ENCODE measurements around the gene TEX52. TPM values are rescaled to one million over a fixed set of nuclear protein-coding genes. Genes with fewer than 3 reads are reported as not detected.

TEX52 gene
- total RNA-seq, 6 donors from 2014 or later, result not detected

DNA sequence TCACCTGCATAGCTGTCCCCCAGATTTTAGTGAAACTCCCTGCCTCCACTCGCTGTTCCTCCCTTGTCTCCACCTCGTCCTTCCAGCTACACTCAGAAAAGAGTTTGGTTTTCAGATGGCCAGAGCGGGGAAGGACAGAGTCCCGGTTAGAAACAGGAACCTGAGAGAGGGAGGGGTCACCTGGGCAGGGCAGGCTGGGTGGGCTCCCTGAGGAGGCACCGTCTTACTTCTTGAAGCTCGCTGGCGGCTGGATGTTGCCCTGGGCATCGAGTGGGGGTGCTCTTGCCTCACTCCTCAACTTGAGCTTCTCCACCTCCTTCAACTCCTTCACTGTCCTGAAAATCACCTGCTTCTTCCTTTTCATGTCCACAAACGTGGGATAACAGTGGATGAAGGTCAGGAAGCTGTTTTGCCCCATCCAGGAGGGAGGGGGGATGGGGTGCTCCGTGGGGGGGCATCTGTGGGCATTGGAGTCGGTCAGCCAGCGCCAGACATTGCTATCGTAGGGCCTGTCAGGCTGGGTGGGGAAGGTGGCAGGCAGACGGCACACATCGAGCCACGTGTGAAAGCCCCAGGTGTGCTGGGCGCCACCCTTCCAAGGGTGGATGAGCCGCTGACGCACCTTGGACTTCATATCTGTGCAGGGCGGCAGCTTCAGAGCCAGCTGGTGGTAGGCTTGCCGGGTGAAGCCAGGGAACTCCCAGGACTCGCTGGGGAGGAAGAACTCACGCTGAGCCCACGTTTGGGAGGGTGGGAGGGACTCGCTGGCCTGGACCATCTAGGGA is 2.0 kb downstream of the TEX52 start:
- no peak overlapping the region for H3K27ac ChIP-seq
- no peak for ATAC-seq (ENCODE audit: low FRiP score in 2 of 2)
- no peaks in the 10 kb centered on the region for H3K27me3 ChIP-seq
- H3K4me3 ChIP-seq, result no peak overlapping the region
- DNase-seq, result no peak
- no peaks in the 10 kb centered on the region for H3K9me3 ChIP-seq
- TF ChIP-seq EP300 (IDR thresholded peaks at IDR 0.05) (no peak), POLR2AphosphoS5 (IDR thresholded peaks at IDR 0.05) (no peak), POLR2A (IDR thresholded peaks at IDR 0.05) (no peak)
- TF ChIP-seq, protein P1, sequence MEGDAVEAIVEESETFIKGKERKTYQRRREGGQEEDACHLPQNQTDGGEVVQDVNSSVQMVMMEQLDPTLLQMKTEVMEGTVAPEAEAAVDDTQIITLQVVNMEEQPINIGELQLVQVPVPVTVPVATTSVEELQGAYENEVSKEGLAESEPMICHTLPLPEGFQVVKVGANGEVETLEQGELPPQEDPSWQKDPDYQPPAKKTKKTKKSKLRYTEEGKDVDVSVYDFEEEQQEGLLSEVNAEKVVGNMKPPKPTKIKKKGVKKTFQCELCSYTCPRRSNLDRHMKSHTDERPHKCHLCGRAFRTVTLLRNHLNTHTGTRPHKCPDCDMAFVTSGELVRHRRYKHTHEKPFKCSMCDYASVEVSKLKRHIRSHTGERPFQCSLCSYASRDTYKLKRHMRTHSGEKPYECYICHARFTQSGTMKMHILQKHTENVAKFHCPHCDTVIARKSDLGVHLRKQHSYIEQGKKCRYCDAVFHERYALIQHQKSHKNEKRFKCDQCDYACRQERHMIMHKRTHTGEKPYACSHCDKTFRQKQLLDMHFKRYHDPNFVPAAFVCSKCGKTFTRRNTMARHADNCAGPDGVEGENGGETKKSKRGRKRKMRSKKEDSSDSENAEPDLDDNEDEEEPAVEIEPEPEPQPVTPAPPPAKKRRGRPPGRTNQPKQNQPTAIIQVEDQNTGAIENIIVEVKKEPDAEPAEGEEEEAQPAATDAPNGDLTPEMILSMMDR (IDR thresholded peaks at IDR 0.05), result no peak
- H3K36me3 ChIP-seq, result peaks cover 0 to 14% (median 2%) of the 10 kb centered on the region in 4 donors
- peaks cover 0 to 3% (median 0%) of the 10 kb centered on the region in 4 donors for H3K4me1 ChIP-seq
- WGBS, 2 donors, result 91% methylated on average over 21 to 25 of the region's 25 CpGs

DNA sequence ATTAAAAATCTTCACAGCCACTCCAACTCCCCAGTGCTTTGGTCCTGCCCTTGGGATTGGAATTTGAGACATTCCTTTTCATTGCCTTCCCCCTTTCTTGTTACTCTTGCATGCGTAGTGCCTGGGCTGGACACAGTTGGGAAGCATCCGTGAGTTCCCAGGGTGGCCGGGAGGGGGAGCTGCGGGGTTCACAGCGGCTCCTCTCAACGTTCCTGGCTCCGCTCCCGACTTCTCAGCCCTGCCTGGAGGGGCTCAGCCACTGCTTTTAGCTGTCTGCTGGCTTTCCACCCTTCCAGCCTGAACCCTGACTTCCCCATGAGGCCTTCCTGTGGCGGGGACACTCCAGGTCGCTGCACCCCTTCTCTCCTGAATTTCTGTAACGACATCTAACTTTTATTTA is 3.2 kb downstream of the TEX52 start:
- peak; percentile 86 to 89 for ATAC-seq (ENCODE audit: low FRiP score in 2 of 2)
- TF ChIP-seq EP300 (IDR thresholded peaks at IDR 0.05) (no peak), POLR2AphosphoS5 (IDR thresholded peaks at IDR 0.05) (no peak), POLR2A (IDR thresholded peaks at IDR 0.05) (no peak)
- TF ChIP-seq, protein P1 (IDR thresholded peaks at IDR 0.05), result peak; percentile 66 to 78 (median 74)

GRCh38 chr12:2851931-2852330 is 4.9 kb downstream of the TEX52 start:
- no peak for ATAC-seq (ENCODE audit: low FRiP score in 2 of 2)
- Histone ChIP-seq H3K36me3 (no peaks in the 10 kb centered on the region), H3K4me3 (no peak overlapping the region), H3K27me3 (no peaks in the 10 kb centered on the region), H3K4me1 (peaks cover 0 to 3% (median 0%) of the 10 kb centered on the region in 4 donors), H3K9me3 (no peaks in the 10 kb centered on the region), H3K27ac (no peak overlapping the region)
- TF ChIP-seq POLR2A (IDR thresholded peaks at IDR 0.05) (no peak), EP300 (IDR thresholded peaks at IDR 0.05) (no peak), POLR2AphosphoS5 (IDR thresholded peaks at IDR 0.05) (no peak)
- TF ChIP-seq, protein P1 (IDR thresholded peaks at IDR 0.05), result no peak
- WGBS, 2 donors, result 82 to 94% methylated on average over 3 of the region's 3 CpGs
- no peak for DNase-seq

More for the DNA sequence above, 3.2 kb downstream of the TEX52 start:
- no peaks in the 10 kb centered on the region for H3K9me3 ChIP-seq
- H3K27me3 ChIP-seq, result no peaks in the 10 kb centered on the region
- WGBS, 2 donors, result 20 to 22% methylated on average over 11 of the region's 11 CpGs
- H3K27ac ChIP-seq, result no peak overlapping the region
- H3K4me1 ChIP-seq, result peaks cover 0 to 3% (median 0%) of the 10 kb centered on the region in 4 donors
- DNase-seq, result peak; percentile 73 to 86
- no peak overlapping the region for H3K4me3 ChIP-seq
- peaks cover 0 to 14% (median 2%) of the 10 kb centered on the region in 4 donors for H3K36me3 ChIP-seq

DNA sequence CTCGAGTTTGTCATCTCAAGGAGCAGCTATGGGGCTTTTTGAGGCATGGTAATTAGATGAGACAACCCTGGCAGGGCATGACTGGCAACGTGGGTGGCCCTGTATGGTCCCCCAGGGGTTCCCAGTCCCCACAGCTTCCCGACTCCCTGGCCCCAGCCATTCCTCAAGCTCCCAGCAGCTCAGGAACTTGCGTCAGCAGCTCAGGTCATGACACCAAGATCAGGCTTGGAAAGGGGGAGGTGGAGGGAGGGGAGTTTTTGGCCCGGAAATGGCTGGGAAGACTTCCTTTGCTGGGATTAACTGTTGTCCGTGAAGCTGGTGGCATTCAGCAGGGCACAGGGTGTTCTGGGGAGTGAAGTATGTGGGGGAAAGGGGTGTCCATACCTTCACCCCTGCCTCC is 11.6 kb downstream of the TEX52 start:
- no peaks in the 10 kb centered on the region for H3K27me3 ChIP-seq
- no peak for DNase-seq
- no peaks in the 10 kb centered on the region for H3K9me3 ChIP-seq
- H3K4me3 ChIP-seq, result no peak overlapping the region
- H3K4me1 ChIP-seq, result no peaks in the 10 kb centered on the region
- 51% methylated on average over 6 of the region's 6 CpGs for WGBS, 2 donors
- peaks cover 0 to 22% (median 2%) of the 10 kb centered on the region in 4 donors for H3K36me3 ChIP-seq
- TF ChIP-seq POLR2AphosphoS5 (IDR thresholded peaks at IDR 0.05) (no peak), POLR2A (IDR thresholded peaks at IDR 0.05) (no peak), EP300 (IDR thresholded peaks at IDR 0.05) (no peak)
- TF ChIP-seq, protein P1 (IDR thresholded peaks at IDR 0.05), result no peak
- no peak overlapping the region for H3K27ac ChIP-seq
- peak in 1 of 2 donors; percentile 21 for ATAC-seq (ENCODE audit: low FRiP score in 2 of 2)
